GM18868 (cell line): ENCODE measurements around the gene PCSK1.
"Not testable (repeated sequence)": the region's sequence is repeated elsewhere in the genome, so short reads cannot be mapped to it uniquely, and the experiment has no call there.

Experiments
- ATAC-seq: cut with Tn5 transposase; IDR thresholded peaks from one replicate; pipeline ENCODE4 v1.9.1; 2021; ENCODE audit warnings: mild to moderate bottlenecking, moderate library complexity; ENCODE audit not compliant: unreplicated experiment

The PCSK1 gene

DNA sequence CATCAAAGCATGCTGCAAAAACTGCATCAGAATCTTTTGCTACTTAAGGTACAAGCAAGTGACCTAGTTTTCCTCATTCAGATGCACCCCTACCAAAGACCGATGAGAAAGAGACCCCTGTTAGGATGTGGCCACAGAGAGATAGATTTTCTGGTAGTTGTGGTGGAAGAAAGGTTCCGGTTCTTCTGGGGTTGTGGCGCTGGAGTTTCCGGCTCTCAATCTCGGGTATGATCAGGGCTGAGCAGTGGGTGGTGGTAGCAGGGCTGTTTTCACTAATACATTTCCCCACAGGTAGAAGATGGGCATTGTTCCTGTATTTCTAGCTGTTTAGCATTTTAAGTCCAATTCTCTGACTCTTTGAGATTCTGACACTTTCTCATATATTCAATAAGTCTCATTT, 58.4 kb downstream of the PCSK1 start:
- ATAC-seq: no peak

GRCh38 chr5:96373381-96373733, 59.7 kb downstream of the PCSK1 start:
- no peak for ATAC-seq

GRCh38 chr5:96372726-96373380, 60.2 kb downstream of the PCSK1 start:
- ATAC-seq: no peak

GRCh38 chr5:96370976-96371375, 62.1 kb downstream of the PCSK1 start:
- ATAC-seq: no peak

- ATAC-seq: not testable (repeated sequence)
Observed at GRCh38 chr5:96367337-96367736, 65.7 kb downstream of the PCSK1 start.

- no peak for ATAC-seq
Observed at GRCh38 chr5:96354237-96354636, 78.8 kb downstream of the PCSK1 start.

GRCh38 chr5:96353220-96353619, 79.8 kb downstream of the PCSK1 start:
- no peak for ATAC-seq

DNA sequence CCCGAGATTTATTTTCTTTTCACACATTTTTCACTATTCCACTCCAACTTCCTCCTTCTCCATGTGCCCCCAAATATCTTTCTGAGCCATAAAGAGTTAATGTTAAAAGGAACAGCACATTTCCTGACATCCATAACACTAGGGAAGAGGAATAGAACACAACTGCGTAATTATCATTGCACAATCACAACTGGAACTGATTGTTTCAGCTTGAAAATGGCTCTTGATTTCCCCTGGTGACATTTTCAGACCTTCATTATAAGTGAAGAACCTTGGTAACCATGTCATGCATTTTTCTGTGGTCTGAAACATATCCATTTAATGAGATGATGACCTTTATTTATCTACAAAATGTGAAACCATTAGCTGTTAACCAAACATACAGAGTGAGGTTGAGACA, 82.4 kb downstream of the PCSK1 start:
- no peak for ATAC-seq

DNA sequence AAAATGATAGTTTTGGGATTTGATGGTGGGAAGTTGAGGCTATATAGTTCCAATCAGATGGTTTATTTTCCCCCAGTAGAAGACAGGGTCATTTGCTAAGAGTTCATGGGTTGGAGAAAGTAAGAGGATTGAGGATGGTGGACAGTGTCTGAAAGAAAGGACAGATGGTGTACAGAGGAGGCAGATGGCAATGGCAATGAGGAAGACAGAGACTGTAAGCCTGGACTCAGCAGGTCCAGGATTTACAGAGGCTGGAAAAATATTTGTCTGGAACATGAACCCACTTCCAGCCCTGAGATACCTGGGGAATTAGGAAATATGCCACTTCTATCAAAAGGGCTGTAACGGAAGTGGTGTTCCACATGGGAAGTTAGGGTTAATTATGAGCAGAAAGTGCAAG, 84.5 kb downstream of the PCSK1 start:
- no peak for ATAC-seq

DNA sequence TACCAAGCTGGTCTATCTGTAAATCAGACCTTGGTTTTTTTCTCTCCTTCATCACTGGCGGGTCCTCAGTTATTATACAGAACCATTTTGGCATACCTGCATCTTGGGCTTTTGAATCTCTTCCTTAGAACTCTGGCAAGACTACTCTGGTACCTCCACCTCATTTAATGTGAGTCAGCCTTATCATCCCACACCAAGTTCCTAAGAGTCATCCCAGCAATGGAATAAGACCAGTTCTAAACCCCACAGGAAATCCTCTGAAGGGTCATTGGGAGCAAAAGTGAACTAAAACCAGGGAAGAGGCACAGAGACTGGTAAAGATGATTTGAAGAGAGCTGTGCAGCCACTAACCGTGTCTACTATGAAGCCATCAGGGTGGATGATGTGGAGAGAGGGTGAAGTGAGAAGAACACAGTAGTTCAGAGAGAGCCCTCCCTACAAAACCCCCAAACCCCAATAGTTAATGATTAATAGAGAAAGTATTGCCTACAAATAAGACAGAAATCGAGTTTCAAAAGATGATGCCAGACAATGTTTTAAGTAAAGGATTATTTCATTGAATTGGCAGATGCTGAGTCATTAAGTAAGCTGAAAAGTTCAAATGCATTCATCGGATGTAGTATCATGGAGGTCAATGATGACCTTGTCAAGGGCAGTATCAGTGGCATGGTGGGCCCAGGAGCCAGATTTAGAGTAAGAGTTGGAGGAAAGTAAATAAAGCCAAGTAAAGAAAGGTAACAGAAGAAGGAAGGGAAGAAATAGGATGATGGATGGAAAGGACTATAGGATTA, 85.4 kb downstream of the PCSK1 start:
- no peak for ATAC-seq

DNA sequence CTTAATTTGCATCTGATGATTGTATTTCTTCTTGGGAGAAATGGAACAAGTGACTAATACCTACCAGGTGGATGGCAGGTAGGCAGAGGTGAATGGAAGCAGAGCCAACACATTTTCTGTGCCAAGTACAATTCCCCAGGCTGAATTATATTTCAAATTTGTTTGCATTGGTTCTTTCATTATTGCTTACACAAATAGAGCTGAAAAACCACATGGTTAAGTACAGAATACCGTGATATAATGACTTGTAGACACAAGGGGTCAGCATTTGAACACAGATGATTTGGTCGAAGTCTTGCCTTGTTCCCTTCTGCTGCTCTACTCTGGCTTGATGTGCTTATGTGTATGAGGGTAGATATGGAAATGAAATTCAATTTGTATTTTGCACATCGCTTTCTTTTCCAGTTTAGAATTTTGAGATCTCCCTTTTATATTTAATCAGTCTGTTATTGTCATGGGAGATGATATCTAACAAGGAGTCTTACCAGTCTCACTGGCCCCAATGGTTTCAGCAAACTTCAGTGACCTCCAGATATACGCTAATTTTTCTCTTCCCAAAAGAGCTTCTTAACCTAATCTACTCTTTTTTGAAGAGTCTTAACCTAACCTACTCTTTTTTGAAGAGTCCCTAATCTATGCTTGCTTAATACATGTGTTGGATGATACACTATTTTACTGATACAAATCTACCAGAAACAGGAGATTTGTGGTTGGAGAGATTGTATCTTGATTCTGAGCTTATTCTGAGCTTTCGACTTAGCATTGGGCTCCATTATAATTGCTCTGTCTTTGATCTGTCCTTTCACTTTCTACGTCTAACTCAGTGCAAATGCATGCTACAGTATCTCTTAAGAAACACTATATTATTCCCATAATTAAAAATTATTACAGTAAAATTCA, 88.1 kb downstream of the PCSK1 start:
- ATAC-seq: peak; percentile 95

GRCh38 chr5:96343094-96343493, 90.0 kb downstream of the PCSK1 start:
- no peak for ATAC-seq

GRCh38 chr5:96342581-96342980, 90.5 kb downstream of the PCSK1 start:
- ATAC-seq: no peak
